HEK293 (cell line): Measurements from ENCODE around the gene ATRNL1.

ENCODE experiments used
- CTCF ChIA-PET: fragments of 350-600 bp; formaldehyde crosslinking; extraction: SDS; loops from one replicate; lab custom pipeline; 2021; ENCODE audit warnings: antibody characterized with exemption; lab: Yijun Ruan, JAX
- POLR2A ChIA-PET: fragments of 300-600 bp; formaldehyde crosslinking; extraction: SDS; loops from one replicate; lab custom pipeline; 2020; ENCODE audit warnings: antibody characterized with exemption, inconsistent platforms; lab: Yijun Ruan, JAX
- H3K27ac ChIP-seq: fragments of 200-500 bp; sonication (Bioruptor generic); 2 replicates; pipeline ENCODE4 v1.5.1; 2014; ENCODE audit warnings: low read depth, low read length, control low read depth, inconsistent platforms; ENCODE audit errors: extremely low read depth
- H3K36me3 ChIP-seq, 2 experiments: fragments of 200-500 bp in 1 of 2; sonication (Bioruptor generic) in 1 of 2; 1 replicate in 1 of 2; 2 replicates in 1 of 2; pipeline ENCODE4 v1.5.1; 2014 to 2017; ENCODE audit warnings: inconsistent platforms in 2 of 2, low read length in 2 of 2; ENCODE audit not compliant: control insufficient read depth in 2 of 2, insufficient read depth in 1 of 2
- H3K4me1 ChIP-seq: fragments of 200-500 bp; sonication (Bioruptor generic); 2 replicates; pipeline ENCODE4 v1.5.1; 2014; ENCODE audit warnings: mild to moderate bottlenecking, low read length, inconsistent platforms; ENCODE audit not compliant: control insufficient read depth, insufficient read depth
- H3K4me3 ChIP-seq: 2 replicates; pipeline ENCODE4 v1.5.1; 2011; ENCODE audit warnings: low read depth, mild to moderate bottlenecking, control low read depth, low read length, moderate library complexity
- H3K9me3 ChIP-seq: fragments of 200-500 bp; sonication (Bioruptor generic); 2 replicates; pipeline ENCODE4 v1.5.1; 2014; ENCODE audit warnings: low read depth, low read length, inconsistent platforms; ENCODE audit not compliant: control insufficient read depth, insufficient read depth
- ELK4 ChIP-seq: IDR thresholded peaks from 2 replicates; pipeline ENCODE4 v1.6.1; 2011; ENCODE audit warnings: mild to moderate bottlenecking, low read depth, low read length, borderline replicate concordance
- GLIS2 ChIP-seq: fragments of 450-650 bp; formaldehyde crosslinking; IDR thresholded peaks from 2 replicates; pipeline ENCODE4 v1.5.1; 2016; ENCODE audit warnings: missing biosample characterization, missing genetic modification characterization
- HOXD13 ChIP-seq: sonication (generic); formaldehyde crosslinking; IDR thresholded peaks from 2 replicates; pipeline ENCODE4 v1.8.0; 2022; ENCODE audit warnings: missing genetic modification reagents, borderline replicate concordance
- IKZF3 ChIP-seq: fragments of 450-650 bp; IDR thresholded peaks from 2 replicates; pipeline ENCODE4 v1.5.0; 2018; ENCODE audit warnings: missing biosample characterization, mild to moderate bottlenecking, missing genetic modification characterization, moderate library complexity
- MZF1 ChIP-seq: fragments of 450-650 bp; formaldehyde crosslinking; IDR thresholded peaks from 2 replicates; pipeline ENCODE4 v1.5.1; 2017; ENCODE audit warnings: missing biosample characterization, missing genetic modification characterization, borderline replicate concordance
- ZBTB7A ChIP-seq: fragments of 450-650 bp; formaldehyde crosslinking; IDR thresholded peaks from 2 replicates; pipeline ENCODE4 v1.5.1; 2016; ENCODE audit warnings: low read depth, missing biosample characterization, missing genetic modification characterization
- ZEB2 ChIP-seq: fragments of 450-650 bp; formaldehyde crosslinking; IDR thresholded peaks from 2 replicates; pipeline ENCODE4 v1.5.1; 2016; ENCODE audit warnings: missing biosample characterization, missing genetic modification characterization
- ZFP3 ChIP-seq: fragments of 450-650 bp; formaldehyde crosslinking; IDR thresholded peaks from 2 replicates; pipeline ENCODE4 v1.5.1; 2016; ENCODE audit warnings: low read depth, missing biosample characterization, missing genetic modification characterization
- ZFP41 ChIP-seq: fragments of 450-650 bp; formaldehyde crosslinking; IDR thresholded peaks from 2 replicates; pipeline ENCODE4 v1.5.1; 2016; ENCODE audit warnings: missing biosample characterization, missing genetic modification characterization, borderline replicate concordance
- ZFP69B ChIP-seq: fragments of 450-650 bp; formaldehyde crosslinking; IDR thresholded peaks from 2 replicates; pipeline ENCODE4 v1.5.1; 2016; ENCODE audit warnings: missing biosample characterization, missing genetic modification characterization
- ZNF174 ChIP-seq: fragments of 450-650 bp; formaldehyde crosslinking; IDR thresholded peaks from 2 replicates; pipeline ENCODE4 v1.5.0; 2017; ENCODE audit warnings: missing biosample characterization, mild to moderate bottlenecking, missing genetic modification characterization
- ZNF175 ChIP-seq: fragments of 450-650 bp; formaldehyde crosslinking; IDR thresholded peaks from 2 replicates; pipeline ENCODE4 v1.5.1; 2016; ENCODE audit warnings: missing biosample characterization, missing genetic modification characterization
- ZNF184 ChIP-seq: fragments of 450-650 bp; IDR thresholded peaks from 2 replicates; pipeline ENCODE4 v1.5.1; 2018; ENCODE audit warnings: missing biosample characterization, mild to moderate bottlenecking, missing genetic modification characterization
- ZNF274 ChIP-seq, 2 experiments: fragments of 200-500 bp in 1 of 2; fragments of 450-650 bp in 1 of 2; sonication (Bioruptor generic) in 1 of 2; formaldehyde crosslinking in 1 of 2; IDR thresholded peaks; 2 replicates each; pipeline versions ENCODE4 v1.5.1 to v1.6.1; 2014 to 2016; ENCODE audit warnings: borderline replicate concordance in 1 of 2, inconsistent platforms in 1 of 2, low read length in 1 of 2, missing biosample characterization in 1 of 2, missing genetic modification characterization in 1 of 2
- ZNF350 ChIP-seq: fragments of 450-650 bp; formaldehyde crosslinking; IDR thresholded peaks from 2 replicates; pipeline ENCODE4 v1.5.0; 2017; ENCODE audit warnings: missing biosample characterization, mild to moderate bottlenecking, missing genetic modification characterization
- ZNF449 ChIP-seq: fragments of 450-650 bp; formaldehyde crosslinking; IDR thresholded peaks from 2 replicates; pipeline ENCODE4 v1.5.1; 2017; ENCODE audit warnings: missing biosample characterization, mild to moderate bottlenecking, missing genetic modification characterization, moderate library complexity
- ZNF561 ChIP-seq: fragments of 450-650 bp; IDR thresholded peaks from 2 replicates; pipeline ENCODE4 v1.5.1; 2018; ENCODE audit warnings: missing biosample characterization, missing genetic modification characterization, borderline replicate concordance
- ZNF571 ChIP-seq: fragments of 450-650 bp; formaldehyde crosslinking; IDR thresholded peaks from 2 replicates; pipeline ENCODE4 v1.5.0; 2017; ENCODE audit warnings: missing biosample characterization, missing genetic modification characterization
- ZNF629 ChIP-seq: fragments of 450-650 bp; formaldehyde crosslinking; IDR thresholded peaks from 2 replicates; pipeline ENCODE4 v1.5.1; 2017; ENCODE audit warnings: missing biosample characterization, missing genetic modification characterization
- ZNF645 ChIP-seq: fragments of 450-650 bp; formaldehyde crosslinking; IDR thresholded peaks from 2 replicates; pipeline ENCODE4; 2016; ENCODE audit warnings: missing biosample characterization, missing genetic modification characterization
- ZNF658 ChIP-seq: fragments of 450-650 bp; formaldehyde crosslinking; IDR thresholded peaks from 2 replicates; pipeline ENCODE4; 2016; ENCODE audit warnings: missing biosample characterization, missing genetic modification characterization
- ZNF660 ChIP-seq: fragments of 450-650 bp; IDR thresholded peaks from 2 replicates; pipeline ENCODE4 v1.5.1; 2018; ENCODE audit warnings: missing biosample characterization, mild to moderate bottlenecking, missing genetic modification characterization
- ZNF785 ChIP-seq: fragments of 450-650 bp; formaldehyde crosslinking; IDR thresholded peaks from 2 replicates; pipeline ENCODE4 v1.5.1; 2016; ENCODE audit warnings: missing biosample characterization, missing genetic modification characterization
- ZSCAN23 ChIP-seq: fragments of 450-650 bp; formaldehyde crosslinking; IDR thresholded peaks from 2 replicates; pipeline ENCODE4 v1.5.1; 2016; ENCODE audit warnings: missing biosample characterization, missing genetic modification characterization
- TF ChIP-seq, protein P1 (sequence below): fragments of 450-650 bp; formaldehyde crosslinking; IDR thresholded peaks from 2 replicates; pipeline ENCODE4 v1.5.1; 2016; ENCODE audit warnings: missing biosample characterization, missing genetic modification characterization

Gene ATRNL1

DNA sequence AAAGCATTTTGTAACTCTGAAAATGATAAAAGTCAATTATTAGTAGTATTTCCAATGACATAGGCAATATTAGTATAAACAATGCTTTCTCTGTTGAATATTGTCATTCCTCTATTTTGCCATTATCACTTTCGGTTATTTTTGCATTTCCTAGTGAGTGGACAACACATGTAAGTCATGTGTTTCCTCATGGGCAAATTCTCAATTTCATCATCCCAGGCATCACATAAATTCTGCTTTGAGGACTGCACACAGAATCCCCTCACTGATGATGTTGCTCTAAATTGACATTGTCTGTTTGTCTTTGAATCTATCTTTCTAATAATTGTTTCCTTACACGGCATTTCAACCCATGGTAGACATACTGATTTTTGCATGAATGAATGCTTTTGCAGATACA lies 842.6 kb downstream of the ATRNL1 start:
- CTCF ChIA-PET, result interaction anchor here (1.0 kb wide), 1 partner anchor 352 kb away, joined by 9 read pairs; no protein-coding TSS in a partner anchor
- Histone ChIP-seq H3K4me1 (no peaks in the 10 kb centered on the region), H3K36me3 (no peaks in the 10 kb centered on the region)
- TF ChIP-seq ZNF175 (tag by site-specific recombination) (no peak), ZNF629 (tag by site-specific recombination) (no peak), GLIS2 (no peak), ZEB2 (tag by site-specific recombination) (no peak), ELK4 (no peak), ZNF571 (tag by site-specific recombination) (no peak), MZF1 (tag by site-specific recombination) (no peak), HOXD13 (CRISPR knock-in tag) (no peak), ZNF660 (tag by site-specific recombination) (no peak), ZBTB7A (tag by site-specific recombination) (no peak), IKZF3 (tag by site-specific recombination) (no peak), ZNF174 (tag by site-specific recombination) (no peak), ZFP41 (tag by site-specific recombination) (no peak), ZNF561 (tag by site-specific recombination) (no peak)
- TF ChIP-seq, protein P1, sequence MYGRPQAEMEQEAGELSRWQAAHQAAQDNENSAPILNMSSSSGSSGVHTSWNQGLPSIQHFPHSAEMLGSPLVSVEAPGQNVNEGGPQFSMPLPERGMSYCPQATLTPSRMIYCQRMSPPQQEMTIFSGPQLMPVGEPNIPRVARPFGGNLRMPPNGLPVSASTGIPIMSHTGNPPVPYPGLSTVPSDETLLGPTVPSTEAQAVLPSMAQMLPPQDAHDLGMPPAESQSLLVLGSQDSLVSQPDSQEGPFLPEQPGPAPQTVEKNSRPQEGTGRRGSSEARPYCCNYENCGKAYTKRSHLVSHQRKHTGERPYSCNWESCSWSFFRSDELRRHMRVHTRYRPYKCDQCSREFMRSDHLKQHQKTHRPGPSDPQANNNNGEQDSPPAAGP (tag by site-specific recombination), result no peak
- TF ChIP-seq, all 188 proteins: peak for 0
- Histone ChIP-seq H3K4me3 (no peak overlapping the region), H3K9me3 (no peaks in the 10 kb centered on the region), H3K27ac (no peak overlapping the region)
- POLR2A ChIA-PET, result interaction anchor here (0.5 kb wide), 1 partner anchor 110 kb away, joined by 4 read pairs; no protein-coding TSS in a partner anchor

- H3K9me3 ChIP-seq, result no peaks in the 10 kb centered on the region
- no peaks in the 10 kb centered on the region for H3K36me3 ChIP-seq
- H3K4me1 ChIP-seq, result no peaks in the 10 kb centered on the region
- ChIA-PET POLR2A (no interaction called here), CTCF (no interaction called here)
- TF ChIP-seq ZNF658 (tag by site-specific recombination), result no peak
- no peak for TF ChIP-seq ZNF184 (tag by site-specific recombination)
- no peak for TF ChIP-seq ZNF785 (tag by site-specific recombination)
- no peak for TF ChIP-seq ZNF645
- no peak for TF ChIP-seq ZNF449 (tag by site-specific recombination)
- no peak for TF ChIP-seq ZNF274 (IDR thresholded peaks at IDR 0.05; ENCODE audit: low read length)
- no peak for TF ChIP-seq ZNF274 (tag by site-specific recombination; IDR thresholded peaks at IDR 0.05; ENCODE audit: borderline replicate concordance)
- TF ChIP-seq ZFP69B (tag by site-specific recombination), result no peak
- TF ChIP-seq ZFP3 (tag by site-specific recombination), result no peak
- no peak for TF ChIP-seq ZNF350 (tag by site-specific recombination)
- TF ChIP-seq ZSCAN23 (tag by site-specific recombination), result no peak
- TF ChIP-seq IKZF3 (tag by site-specific recombination), result no peak
- no peak overlapping the region for H3K27ac ChIP-seq
- no peak overlapping the region for H3K4me3 ChIP-seq
Measured at GRCh38 chr10:115936926-115937767, 844.0 kb downstream of the ATRNL1 start.
